Measurements from ENCODE around the gene TMEM219.

The TMEM219 gene

DNA sequence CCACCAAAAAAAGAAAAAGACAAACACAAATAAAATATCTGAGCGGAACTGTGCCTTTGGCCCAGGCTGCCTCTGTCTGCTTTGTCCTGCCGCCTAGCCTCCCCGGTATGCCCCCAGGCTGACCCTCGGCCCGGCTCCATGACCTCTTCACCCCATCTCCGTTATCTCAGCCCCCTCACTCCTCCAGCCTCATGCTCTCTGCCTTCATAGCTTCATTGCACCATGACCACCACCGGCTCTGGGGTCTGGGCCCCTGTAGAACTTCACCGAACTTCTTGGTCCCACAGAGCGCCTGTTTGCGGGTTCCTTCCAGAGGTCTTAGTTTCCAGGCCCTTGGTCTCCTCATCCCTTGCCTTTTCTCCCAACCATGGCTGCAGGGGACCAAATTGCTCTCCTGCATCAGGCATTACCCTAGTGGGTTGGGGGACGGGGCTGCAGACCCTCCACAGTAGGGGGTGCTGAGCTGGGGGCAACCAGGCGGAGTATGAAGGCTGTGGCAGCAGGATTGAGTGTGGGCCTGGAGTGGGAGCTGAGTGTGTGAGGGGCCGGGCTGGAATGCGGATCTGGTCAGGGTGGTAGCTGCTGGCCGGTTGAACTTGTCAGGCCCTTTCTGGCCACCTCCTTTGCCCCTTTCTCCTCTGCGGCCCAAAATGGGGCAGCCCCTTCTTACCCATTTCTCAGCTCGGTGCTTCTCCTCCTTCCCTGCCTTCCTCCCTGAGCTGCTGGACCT is 26.6 kb downstream of the TMEM219 start:
- no peak overlapping the region for H4K91ac ChIP-seq (ENCODE audit: low read depth, low read length, poor library complexity)
- H3K18ac ChIP-seq (ENCODE audit: low read length) = no peak overlapping the region
- H3K79me1 ChIP-seq (ENCODE audit: low read depth, low read length) = peaks cover 2% of the 10 kb centered on the region
- H4K8ac ChIP-seq (ENCODE audit: low read depth, low read length) = no peak overlapping the region
- no peak overlapping the region for H2AK5ac ChIP-seq (ENCODE audit: low read depth, low read length)
- no peak overlapping the region for H3K9ac ChIP-seq (ENCODE audit: low read depth, low read length, poor library complexity)
- no peaks in the 10 kb centered on the region for H3K4me1 ChIP-seq (ENCODE audit: control insufficient read depth in 2 of 2, insufficient read depth in 1 of 2, low read depth in 1 of 2, low read length in 2 of 2)
- no peak overlapping the region for H2BK5ac ChIP-seq (ENCODE audit: low read length)
- H3K27ac ChIP-seq (replicated peaks; ENCODE audit: low read length) = no peak overlapping the region
- no peak overlapping the region for H3K23ac ChIP-seq (ENCODE audit: low read depth, low read length, poor library complexity)
- no peak overlapping the region for H2AFZ ChIP-seq (ENCODE audit: low read length)
- H3K36me3 ChIP-seq (replicated peaks in 1 of 2; ENCODE audit: control insufficient read depth in 2 of 2, insufficient read depth in 2 of 2, low read length in 2 of 2) = peaks cover 62 to 100% of the 10 kb centered on the region in 2 donors
- no peaks in the 10 kb centered on the region for H3K27me3 ChIP-seq (ENCODE audit: control insufficient read depth in 3 of 3, insufficient read depth in 3 of 3, low read depth in 1 of 3, low read length in 3 of 3)
- no peaks in the 10 kb centered on the region for H3K9me3 ChIP-seq (replicated peaks in 1 of 2; ENCODE audit: control insufficient read depth in 2 of 2, insufficient read depth in 1 of 2, low read depth in 1 of 2, low read length in 2 of 2)
- no peak overlapping the region for H3K4me3 ChIP-seq (ENCODE audit: low read length in 2 of 2)
- no peak for DNase-seq (ENCODE audit: low spot score)
- no CpG with 5 or more reads among the region's 17 CpGs for WGBS, 2 donors (ENCODE audit: extremely low coverage in 2 of 2, insufficient read length in 2 of 2, insufficient replicate concordance in 1 of 2)
- no peak overlapping the region for H3K4ac ChIP-seq (ENCODE audit: low read length)
- H2BK120ac ChIP-seq (ENCODE audit: low read depth, low read length) = no peak overlapping the region
- H3K4me2 ChIP-seq (ENCODE audit: insufficient read depth, low read length, poor library complexity, severe bottlenecking) = no peak overlapping the region
- H2BK12ac ChIP-seq (ENCODE audit: low read length) = no peak overlapping the region
- no peak overlapping the region for H2BK15ac ChIP-seq (ENCODE audit: low read length)
- no peak overlapping the region for H3K14ac ChIP-seq (ENCODE audit: low read length)

DNA sequence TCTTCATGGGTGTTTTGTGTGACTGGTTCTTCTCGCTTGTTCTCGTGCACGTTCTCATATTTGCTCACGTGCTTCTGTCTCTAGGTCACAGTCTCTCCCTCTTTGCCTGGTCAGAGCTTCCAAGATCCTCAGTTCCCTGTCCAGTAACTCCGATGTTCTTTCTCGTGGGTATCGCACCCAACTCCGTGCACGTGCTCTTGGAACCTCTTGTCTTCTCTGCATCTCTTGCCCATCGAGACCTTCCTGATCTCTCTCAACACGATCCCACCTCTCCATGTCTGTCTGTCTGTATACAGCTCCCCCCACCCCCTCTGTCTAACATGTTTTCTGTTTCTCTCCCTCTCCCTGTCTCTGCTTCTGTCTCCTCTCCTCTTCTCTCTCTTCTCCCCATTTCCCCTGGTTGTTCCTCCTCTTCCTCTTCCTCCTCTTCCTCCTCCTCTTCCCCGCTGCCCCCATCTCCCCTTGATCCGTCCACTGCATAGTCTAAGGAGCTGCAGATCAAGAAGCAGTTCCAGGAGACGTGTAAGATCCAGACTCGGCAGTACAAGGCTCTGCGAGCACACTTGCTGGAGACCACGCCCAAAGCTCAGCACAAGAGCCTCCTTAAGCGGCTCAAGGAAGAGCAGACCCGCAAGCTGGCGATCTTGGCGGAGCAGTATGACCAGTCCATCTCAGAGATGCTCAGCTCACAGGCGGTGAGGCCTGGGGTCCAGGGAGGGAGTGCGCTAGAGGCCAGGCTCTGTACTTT is 27.4 kb downstream of the TMEM219 start:
- Histone ChIP-seq H2BK12ac (ENCODE audit: low read length) (no peak overlapping the region), H2BK5ac (ENCODE audit: low read length) (no peak overlapping the region), H3K18ac (ENCODE audit: low read length) (no peak overlapping the region), H2BK120ac (ENCODE audit: low read depth, low read length) (no peak overlapping the region), H3K14ac (ENCODE audit: low read length) (no peak overlapping the region), H4K8ac (ENCODE audit: low read depth, low read length) (no peak overlapping the region), H3K27me3 (ENCODE audit: control insufficient read depth in 3 of 3, insufficient read depth in 3 of 3, low read depth in 1 of 3, low read length in 3 of 3) (no peaks in the 10 kb centered on the region), H3K4me1 (ENCODE audit: control insufficient read depth in 2 of 2, insufficient read depth in 1 of 2, low read depth in 1 of 2, low read length in 2 of 2) (no peaks in the 10 kb centered on the region), H3K4ac (ENCODE audit: low read length) (no peak overlapping the region), H2BK15ac (ENCODE audit: low read length) (no peak overlapping the region), H3K27ac (replicated peaks; ENCODE audit: low read length) (no peak overlapping the region), H3K36me3 (replicated peaks in 1 of 2; ENCODE audit: control insufficient read depth in 2 of 2, insufficient read depth in 2 of 2, low read length in 2 of 2) (peaks cover 56 to 100% of the 10 kb centered on the region in 2 donors), H2AFZ (ENCODE audit: low read length) (no peak overlapping the region), H2AK5ac (ENCODE audit: low read depth, low read length) (no peak overlapping the region), H3K4me3 (ENCODE audit: low read length in 2 of 2) (no peak overlapping the region), H4K91ac (ENCODE audit: low read depth, low read length, poor library complexity) (no peak overlapping the region), H3K4me2 (ENCODE audit: insufficient read depth, low read length, poor library complexity, severe bottlenecking) (no peak overlapping the region), H3K23ac (ENCODE audit: low read depth, low read length, poor library complexity) (no peak overlapping the region), H3K79me1 (ENCODE audit: low read depth, low read length) (peaks cover 2% of the 10 kb centered on the region), H3K9ac (ENCODE audit: low read depth, low read length, poor library complexity) (no peak overlapping the region), H3K9me3 (replicated peaks in 1 of 2; ENCODE audit: control insufficient read depth in 2 of 2, insufficient read depth in 1 of 2, low read depth in 1 of 2, low read length in 2 of 2) (no peaks in the 10 kb centered on the region)
- no peak for DNase-seq (ENCODE audit: low spot score)
- no CpG with 5 or more reads among the region's 23 CpGs for WGBS, 2 donors (ENCODE audit: extremely low coverage in 2 of 2, insufficient read length in 2 of 2, insufficient replicate concordance in 1 of 2)

DNA sequence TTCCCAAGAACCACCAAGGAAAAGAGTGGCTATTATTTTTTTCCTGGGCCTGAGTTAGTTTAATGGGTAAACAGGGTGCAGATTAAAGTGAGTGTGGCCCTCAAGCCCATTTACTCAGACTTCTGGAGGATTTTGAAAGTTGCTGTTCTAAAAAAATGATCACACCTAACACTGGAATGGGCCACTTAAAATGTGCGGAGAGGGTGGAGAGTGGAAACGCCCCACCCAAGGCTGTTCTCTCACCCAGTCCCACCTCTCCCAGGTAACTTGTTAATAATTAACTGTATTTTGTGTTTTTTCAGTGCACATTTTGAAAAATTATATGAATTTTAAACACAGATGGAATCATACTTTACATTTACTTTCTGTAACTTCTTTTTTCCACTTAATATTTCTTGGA is 28.2 kb downstream of the TMEM219 start:
- Histone ChIP-seq H3K4me1 (ENCODE audit: control insufficient read depth in 2 of 2, insufficient read depth in 1 of 2, low read depth in 1 of 2, low read length in 2 of 2) (peaks cover 4 to 6% of the 10 kb centered on the region in 2 donors), H3K23ac (ENCODE audit: low read depth, low read length, poor library complexity) (no peak overlapping the region), H3K9ac (ENCODE audit: low read depth, low read length, poor library complexity) (no peak overlapping the region), H4K8ac (ENCODE audit: low read depth, low read length) (no peak overlapping the region), H3K14ac (ENCODE audit: low read length) (no peak overlapping the region), H3K27me3 (ENCODE audit: control insufficient read depth in 3 of 3, insufficient read depth in 3 of 3, low read depth in 1 of 3, low read length in 3 of 3) (no peaks in the 10 kb centered on the region), H2BK120ac (ENCODE audit: low read depth, low read length) (no peak overlapping the region), H2AFZ (ENCODE audit: low read length) (no peak overlapping the region), H3K79me1 (ENCODE audit: low read depth, low read length) (no peaks in the 10 kb centered on the region), H2AK5ac (ENCODE audit: low read depth, low read length) (no peak overlapping the region), H3K9me3 (replicated peaks in 1 of 2; ENCODE audit: control insufficient read depth in 2 of 2, insufficient read depth in 1 of 2, low read depth in 1 of 2, low read length in 2 of 2) (no peaks in the 10 kb centered on the region), H3K27ac (replicated peaks; ENCODE audit: low read length) (no peak overlapping the region), H3K4me3 (ENCODE audit: low read length in 2 of 2) (no peak overlapping the region), H4K91ac (ENCODE audit: low read depth, low read length, poor library complexity) (no peak overlapping the region), H3K4me2 (ENCODE audit: insufficient read depth, low read length, poor library complexity, severe bottlenecking) (no peak overlapping the region), H2BK5ac (ENCODE audit: low read length) (no peak overlapping the region), H2BK15ac (ENCODE audit: low read length) (no peak overlapping the region), H3K4ac (ENCODE audit: low read length) (no peak overlapping the region), H3K36me3 (replicated peaks in 1 of 2; ENCODE audit: control insufficient read depth in 2 of 2, insufficient read depth in 2 of 2, low read length in 2 of 2) (peaks cover 49 to 92% of the 10 kb centered on the region in 2 donors), H3K18ac (ENCODE audit: low read length) (no peak overlapping the region), H2BK12ac (ENCODE audit: low read length) (no peak overlapping the region)
- no CpG with 5 or more reads among the region's 2 CpGs for WGBS, 2 donors (ENCODE audit: extremely low coverage in 2 of 2, insufficient read length in 2 of 2, insufficient replicate concordance in 1 of 2)
- no peak for DNase-seq (ENCODE audit: low spot score)

DNA sequence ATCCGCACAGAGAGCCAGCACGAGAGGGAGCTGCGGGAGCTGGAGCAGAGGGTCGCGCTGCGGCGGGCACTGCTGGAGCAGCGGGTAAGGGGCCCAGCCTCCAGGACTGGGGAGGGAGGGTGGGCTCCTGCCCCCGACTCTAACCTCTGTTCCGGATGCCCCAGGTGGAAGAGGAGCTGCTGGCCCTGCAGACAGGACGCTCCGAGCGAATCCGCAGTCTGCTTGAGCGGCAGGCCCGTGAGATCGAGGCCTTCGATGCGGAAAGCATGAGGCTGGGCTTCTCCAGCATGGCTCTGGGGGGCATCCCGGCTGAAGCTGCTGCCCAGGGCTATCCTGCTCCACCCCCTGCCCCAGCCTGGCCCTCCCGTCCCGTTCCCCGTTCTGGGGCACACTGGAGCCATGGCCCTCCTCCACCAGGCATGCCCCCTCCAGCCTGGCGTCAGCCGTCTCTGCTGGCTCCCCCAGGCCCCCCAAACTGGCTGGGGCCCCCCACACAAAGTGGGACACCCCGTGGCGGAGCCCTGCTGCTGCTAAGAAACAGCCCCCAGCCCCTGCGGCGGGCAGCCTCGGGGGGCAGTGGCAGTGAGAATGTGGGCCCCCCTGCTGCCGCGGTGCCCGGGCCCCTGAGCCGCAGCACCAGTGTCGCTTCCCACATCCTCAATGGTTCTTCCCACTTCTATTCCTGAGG is 29.1 kb downstream of the TMEM219 start:
- no peak overlapping the region for H3K18ac ChIP-seq (ENCODE audit: low read length)
- no CpG with 5 or more reads among the region's 35 CpGs for WGBS, 2 donors (ENCODE audit: extremely low coverage in 2 of 2, insufficient read length in 2 of 2, insufficient replicate concordance in 1 of 2)
- H3K23ac ChIP-seq (ENCODE audit: low read depth, low read length, poor library complexity) = no peak overlapping the region
- no peaks in the 10 kb centered on the region for H3K79me1 ChIP-seq (ENCODE audit: low read depth, low read length)
- peak overlapping the region; percentile 33 for H3K9ac ChIP-seq (ENCODE audit: low read depth, low read length, poor library complexity)
- no peak overlapping the region for H3K4me2 ChIP-seq (ENCODE audit: insufficient read depth, low read length, poor library complexity, severe bottlenecking)
- no peak overlapping the region for H2BK12ac ChIP-seq (ENCODE audit: low read length)
- no peak overlapping the region for H3K27ac ChIP-seq (replicated peaks; ENCODE audit: low read length)
- H2BK120ac ChIP-seq (ENCODE audit: low read depth, low read length) = no peak overlapping the region
- no peak for DNase-seq (ENCODE audit: low spot score)
- H3K4ac ChIP-seq (ENCODE audit: low read length) = no peak overlapping the region
- H4K8ac ChIP-seq (ENCODE audit: low read depth, low read length) = no peak overlapping the region
- H2AFZ ChIP-seq (ENCODE audit: low read length) = no peak overlapping the region
- no peak overlapping the region for H2AK5ac ChIP-seq (ENCODE audit: low read depth, low read length)
- no peaks in the 10 kb centered on the region for H3K9me3 ChIP-seq (replicated peaks in 1 of 2; ENCODE audit: control insufficient read depth in 2 of 2, insufficient read depth in 1 of 2, low read depth in 1 of 2, low read length in 2 of 2)
- no peak overlapping the region for H3K14ac ChIP-seq (ENCODE audit: low read length)
- peaks cover 39 to 82% of the 10 kb centered on the region in 2 donors for H3K36me3 ChIP-seq (replicated peaks in 1 of 2; ENCODE audit: control insufficient read depth in 2 of 2, insufficient read depth in 2 of 2, low read length in 2 of 2)
- H2BK15ac ChIP-seq (ENCODE audit: low read length) = no peak overlapping the region
- peaks cover 4 to 10% of the 10 kb centered on the region in 2 donors for H3K4me1 ChIP-seq (ENCODE audit: control insufficient read depth in 2 of 2, insufficient read depth in 1 of 2, low read depth in 1 of 2, low read length in 2 of 2)
- H2BK5ac ChIP-seq (ENCODE audit: low read length) = no peak overlapping the region
- H3K27me3 ChIP-seq (ENCODE audit: control insufficient read depth in 3 of 3, insufficient read depth in 3 of 3, low read depth in 1 of 3, low read length in 3 of 3) = no peaks in the 10 kb centered on the region
- H3K4me3 ChIP-seq (ENCODE audit: low read length in 2 of 2) = no peak overlapping the region
- H4K91ac ChIP-seq (ENCODE audit: low read depth, low read length, poor library complexity) = no peak overlapping the region
